ENCODE measurements around the gene SLC8A2.

- TF ChIP-seq EP300 (IDR thresholded peaks at IDR 0.05; ENCODE audit: low read depth) (no peak), POLR2AphosphoS5 (IDR thresholded peaks at IDR 0.05) (no peak)
These were observed 48.7 kb upstream of the SLC8A2 start for GRCh38 chr19:47520343-47520806.

All from transverse colon (tissue), 3 donors.